M059J (cell line): Measurements from ENCODE around the gene PPARG. TPM values are rescaled to one million over a fixed set of nuclear protein-coding genes. Genes with fewer than 3 reads are reported as not detected.
A peak's percentile ranks its signal among the peaks of the same experiment; 100 is the strongest.
"Not testable (repeated sequence)": the region's sequence is repeated elsewhere in the genome, so short reads cannot be mapped to it uniquely, and the experiment has no call there.

Source experiments
- DNase-seq: peaks from one replicate; pipeline ENCODE4 v3.0.0-alpha.2; 2012; ENCODE audit warnings: low read depth
- total RNA-seq: library from RNA; depleted of rRNA; stranded (reverse); fragments of >200 nt; shearing (Covaris generic); gene quantifications from 2 replicates; pipeline ENCODE4 v1.2.3, GENCODE V29; 2014

The PPARG gene
- total RNA-seq, 1 experiment from 2014 or later: 7.0 TPM

DNA sequence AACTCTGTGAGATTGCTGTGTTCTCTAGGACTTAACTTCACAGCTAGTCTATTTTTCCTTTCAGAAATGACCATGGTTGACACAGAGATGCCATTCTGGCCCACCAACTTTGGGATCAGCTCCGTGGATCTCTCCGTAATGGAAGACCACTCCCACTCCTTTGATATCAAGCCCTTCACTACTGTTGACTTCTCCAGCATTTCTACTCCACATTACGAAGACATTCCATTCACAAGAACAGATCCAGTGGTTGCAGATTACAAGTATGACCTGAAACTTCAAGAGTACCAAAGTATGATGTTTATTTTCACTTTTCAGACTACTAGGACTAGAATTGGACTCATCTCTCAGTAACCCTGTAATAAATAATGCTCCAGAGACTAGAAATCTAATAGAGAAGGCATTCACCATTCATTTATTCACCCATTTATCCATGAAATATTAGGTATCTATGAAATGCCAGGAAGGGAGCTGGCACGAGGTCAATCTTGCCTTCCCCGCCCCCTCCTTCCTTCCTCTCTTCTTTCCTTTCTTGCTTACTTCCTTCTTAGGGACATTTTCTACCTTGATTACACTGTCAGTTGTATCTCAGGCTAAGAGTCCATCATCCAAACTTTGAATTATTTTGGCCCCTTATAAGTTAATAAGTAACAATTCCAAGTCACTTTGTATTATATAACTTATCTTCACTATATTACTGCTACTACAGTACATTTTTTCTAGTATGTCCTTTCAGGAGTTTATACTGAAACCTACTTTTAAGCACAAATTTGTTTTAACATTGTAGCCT lies 91.0 kb downstream of the PPARG start:
- DNase-seq: no peak

DNA sequence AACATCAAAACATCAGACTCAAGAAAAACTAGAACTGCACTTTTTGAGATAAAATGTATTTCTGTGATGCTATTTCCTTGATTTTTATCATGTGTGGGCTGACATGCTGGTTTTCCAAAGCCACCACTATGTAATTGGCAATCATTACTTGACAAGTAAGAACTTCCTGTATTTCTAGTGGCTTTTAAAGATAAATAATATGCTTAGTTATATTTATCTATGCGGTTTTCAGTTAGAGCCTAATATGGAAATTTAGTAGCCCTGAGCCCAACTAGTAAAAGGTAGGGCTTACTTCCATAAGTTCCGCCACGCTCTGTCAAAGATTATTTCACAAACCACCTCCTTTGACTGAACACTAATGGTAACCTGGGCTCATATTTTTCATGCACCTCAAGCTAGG lies 91.6 kb downstream of the PPARG start:
- DNase-seq: peak; percentile 42

DNA sequence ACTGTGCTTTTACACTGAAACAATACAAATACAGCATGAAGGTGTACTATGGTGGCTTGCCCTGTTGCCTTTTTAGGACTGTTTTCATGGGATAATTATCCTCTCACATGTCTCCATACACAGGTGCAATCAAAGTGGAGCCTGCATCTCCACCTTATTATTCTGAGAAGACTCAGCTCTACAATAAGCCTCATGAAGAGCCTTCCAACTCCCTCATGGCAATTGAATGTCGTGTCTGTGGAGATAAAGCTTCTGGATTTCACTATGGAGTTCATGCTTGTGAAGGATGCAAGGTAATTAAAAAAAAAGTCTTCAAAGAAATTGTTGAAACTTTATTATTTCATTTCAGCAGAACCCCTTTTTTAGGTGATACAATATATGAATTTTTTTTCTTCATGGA lies 92.3 kb downstream of the PPARG start:
- DNase-seq: no peak

DNA sequence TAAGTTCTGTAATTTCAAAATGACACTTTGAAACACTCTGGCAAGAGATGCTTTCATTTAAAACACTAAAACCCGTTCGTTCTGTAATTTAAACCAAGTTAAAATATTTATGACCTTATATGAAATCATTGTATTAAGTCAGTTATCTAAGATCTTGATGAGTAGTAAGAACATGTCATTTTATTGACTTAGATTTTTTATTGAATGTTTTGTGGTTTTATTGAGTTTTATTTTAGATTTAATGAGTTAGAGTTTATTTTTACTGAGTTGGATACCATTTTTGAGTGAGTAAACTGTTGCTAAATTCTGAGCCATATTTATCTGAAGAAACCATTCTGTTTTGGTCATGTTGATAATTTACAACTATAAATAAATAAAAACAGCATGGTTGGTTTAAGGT lies 94.3 kb downstream of the PPARG start:
- peak; percentile 27 for DNase-seq

DNA sequence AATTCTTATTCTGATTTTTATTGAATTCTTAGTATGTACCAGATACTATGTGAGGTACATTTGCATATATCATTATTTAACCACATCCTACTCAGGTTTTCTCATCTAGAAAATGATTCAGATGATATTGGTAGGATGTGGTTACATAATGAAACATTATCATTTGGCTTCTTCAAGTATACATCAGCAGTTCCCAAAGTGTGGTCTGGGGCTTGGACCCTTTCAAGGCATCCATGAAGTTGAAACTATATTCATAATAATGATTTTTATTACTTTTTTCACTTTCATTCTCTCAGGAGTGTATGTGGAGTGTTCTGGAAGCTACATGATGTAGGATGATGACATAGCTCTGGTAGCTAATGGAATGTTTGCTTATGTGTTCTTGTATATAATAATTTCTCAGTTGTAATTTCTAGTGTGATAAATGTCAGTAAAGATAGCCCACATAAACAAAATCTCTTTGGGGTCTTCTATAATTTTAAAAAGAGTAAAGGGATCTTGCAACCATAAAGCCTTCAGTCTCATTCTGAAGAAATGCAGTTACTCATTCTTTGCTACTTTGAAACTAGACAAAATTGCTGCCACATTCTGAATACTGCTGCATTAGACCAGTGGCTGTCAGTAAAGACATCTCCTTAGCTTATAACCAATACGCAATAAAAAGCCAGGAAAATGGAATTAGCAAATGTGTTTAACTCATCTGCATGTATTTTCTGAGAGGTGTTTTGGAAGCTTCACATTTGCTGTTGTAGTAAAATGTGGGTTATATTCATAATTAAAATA lies 95.8 kb downstream of the PPARG start:
- DNase-seq: no peak

DNA sequence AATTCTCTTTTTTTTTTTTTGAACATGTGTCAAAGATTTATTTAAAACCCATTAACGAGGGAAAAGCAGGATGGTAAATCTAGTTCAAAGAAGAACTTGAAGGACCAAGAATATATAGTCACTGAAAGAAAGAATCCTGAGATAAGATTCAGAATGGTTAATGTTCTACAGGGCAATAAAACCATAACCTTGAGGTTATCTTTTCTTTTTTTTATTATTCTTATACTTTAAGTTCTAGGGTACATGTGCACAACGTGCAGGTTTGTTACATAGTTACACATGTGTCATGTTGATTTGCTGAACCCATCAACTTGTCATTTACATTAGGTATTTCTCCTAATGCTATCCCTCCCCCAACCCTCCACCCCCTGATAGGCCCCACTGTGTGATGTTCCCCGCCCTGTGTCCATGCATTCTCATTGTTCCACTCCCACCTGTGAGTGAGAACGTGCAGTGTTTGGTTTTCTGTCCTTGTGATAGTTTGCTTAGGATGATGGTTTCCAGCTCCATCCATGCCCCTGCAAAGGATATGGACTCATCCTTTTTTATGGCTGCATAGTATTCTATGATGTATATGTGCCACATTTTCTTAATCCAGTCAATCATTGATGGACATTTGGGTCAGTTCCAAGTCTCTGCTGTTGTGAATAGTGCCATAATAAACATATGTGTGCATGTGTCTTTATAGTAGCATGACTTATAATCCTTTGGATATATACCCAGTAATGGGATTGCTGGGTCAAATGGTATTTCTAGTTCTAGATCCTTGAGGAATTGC lies 97.8 kb downstream of the PPARG start:
- not testable (repeated sequence) for DNase-seq

DNA sequence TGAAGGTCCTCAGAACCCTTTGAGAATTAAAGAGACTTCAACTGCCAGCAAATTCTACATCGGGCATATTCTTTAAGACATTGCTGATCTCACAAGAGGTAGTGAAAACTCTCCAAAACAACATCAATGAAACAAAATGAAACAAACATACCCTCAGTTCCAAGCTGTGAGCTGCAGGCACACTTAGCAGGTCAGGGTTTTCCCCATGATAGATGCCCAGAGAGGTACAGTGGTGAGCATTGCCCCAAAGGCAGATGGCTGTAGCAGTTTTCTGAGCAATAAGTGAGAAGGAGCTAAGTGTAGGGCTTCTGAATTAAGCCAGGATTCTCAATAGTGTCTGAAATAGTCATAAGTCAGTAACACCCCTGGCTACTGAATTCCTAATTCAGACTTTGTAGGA lies 99.3 kb downstream of the PPARG start:
- no peak for DNase-seq

DNA sequence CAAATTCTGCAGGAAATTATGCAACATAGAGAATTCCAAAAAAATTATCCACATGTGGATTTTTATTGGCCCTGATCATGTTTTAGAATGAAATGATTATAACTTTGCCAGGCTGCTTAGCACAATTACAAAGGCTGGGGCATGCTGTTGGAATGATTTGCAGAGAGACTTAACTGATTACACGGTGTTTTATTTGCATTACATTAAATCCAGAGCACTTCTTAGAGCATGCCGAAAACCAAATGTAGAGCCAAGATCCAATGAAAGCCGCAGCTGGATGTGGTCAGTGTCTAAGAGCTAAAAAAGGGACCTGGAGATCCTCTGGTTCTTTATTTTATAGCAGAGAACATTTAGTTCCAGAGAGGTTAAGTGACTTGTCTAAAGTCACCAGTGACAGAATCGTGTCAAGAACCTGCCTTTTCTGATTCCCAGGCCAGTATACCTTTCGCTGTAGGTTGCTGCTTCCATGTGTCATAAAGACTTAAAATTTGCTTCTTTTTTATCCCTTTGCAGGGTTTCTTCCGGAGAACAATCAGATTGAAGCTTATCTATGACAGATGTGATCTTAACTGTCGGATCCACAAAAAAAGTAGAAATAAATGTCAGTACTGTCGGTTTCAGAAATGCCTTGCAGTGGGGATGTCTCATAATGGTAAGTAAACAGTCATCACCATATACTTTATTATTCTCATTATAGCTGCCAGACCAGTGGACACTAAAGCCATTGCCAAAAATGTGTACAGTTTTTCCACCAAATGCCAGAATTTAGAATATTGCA lies 103.4 kb downstream of the PPARG start:
- DNase-seq: no peak

DNA sequence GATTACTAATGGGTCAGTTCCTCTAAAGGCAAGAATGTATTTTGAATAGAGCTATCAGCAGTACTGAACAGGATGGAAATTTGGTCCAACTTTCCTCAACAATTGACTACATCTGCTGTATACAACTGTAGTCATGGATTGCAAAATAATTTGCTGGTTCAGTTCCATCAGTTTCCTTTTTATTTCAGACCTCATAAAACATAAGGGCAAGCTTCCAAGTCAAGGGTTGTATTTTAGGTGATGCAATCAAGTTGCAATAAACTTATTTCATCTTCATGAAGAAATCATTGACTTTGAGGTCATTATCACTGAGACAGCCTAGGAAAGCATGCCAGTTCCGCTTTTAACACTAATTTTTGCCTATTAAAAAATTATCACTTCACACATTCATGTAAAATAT lies 105.0 kb downstream of the PPARG start:
- DNase-seq: peak; percentile 61

DNA sequence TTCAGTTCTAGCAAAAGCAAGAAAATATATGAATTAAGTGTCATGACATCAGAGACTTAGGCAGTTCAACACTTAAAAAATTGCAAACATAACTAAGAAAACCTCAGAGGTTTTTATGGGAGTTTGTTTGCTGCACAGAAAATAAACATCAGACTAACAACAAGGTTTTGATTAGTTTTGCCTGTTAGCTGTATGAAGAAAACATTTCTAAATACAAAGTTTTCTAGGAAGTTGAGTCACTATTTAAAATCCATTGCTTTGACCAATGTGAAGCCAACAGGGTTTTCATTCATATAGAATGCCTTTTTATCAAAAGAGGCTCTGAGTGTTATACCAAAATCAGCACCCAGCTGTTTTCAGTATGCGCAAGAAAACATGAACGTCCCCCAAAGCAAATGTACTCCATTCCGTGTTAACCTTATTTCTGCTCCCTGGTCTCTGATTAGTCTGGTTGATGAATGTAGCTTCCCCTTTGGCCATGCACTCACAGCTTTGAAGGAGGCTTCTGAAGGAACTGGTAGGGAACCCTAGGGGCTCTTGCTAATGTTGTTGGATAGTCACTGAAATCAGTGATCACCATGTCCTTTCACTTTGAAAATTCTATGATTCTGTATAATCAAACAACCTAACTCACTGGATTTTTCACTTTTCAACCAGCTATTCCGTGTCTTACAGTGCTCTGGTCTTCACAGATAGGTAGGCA lies 105.8 kb downstream of the PPARG start:
- DNase-seq: no peak

DNA sequence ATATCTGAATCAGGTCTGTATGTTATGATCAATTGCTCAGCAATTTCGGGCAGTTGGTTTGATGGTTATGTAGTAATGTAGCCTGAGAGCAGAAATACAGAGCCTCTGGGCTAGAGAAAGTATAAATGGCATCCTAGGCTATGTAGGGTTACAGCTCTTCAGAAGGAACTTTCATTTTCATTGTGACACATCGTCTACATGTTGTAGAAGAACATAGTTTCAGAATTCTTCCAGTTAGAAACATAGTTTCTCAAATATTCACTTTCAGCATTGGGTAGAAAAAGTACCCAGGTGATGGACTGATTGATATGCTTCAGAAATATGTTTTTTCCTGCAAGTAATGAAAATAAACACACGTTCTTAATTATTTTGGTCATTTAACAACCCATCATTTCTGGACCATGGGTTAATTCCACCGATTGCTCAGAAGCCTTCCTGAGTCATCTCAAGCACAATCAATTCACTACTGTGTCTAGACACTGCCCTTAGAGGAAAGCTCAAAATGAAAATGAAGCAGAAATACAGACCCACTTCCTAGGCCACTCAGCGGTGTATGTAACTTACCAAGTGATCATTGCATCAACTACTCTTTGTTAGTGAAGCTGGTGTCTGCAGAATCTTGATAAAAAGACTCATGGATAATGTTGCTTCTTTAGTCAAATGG lies 106.6 kb downstream of the PPARG start:
- peak; percentile 43 for DNase-seq

DNA sequence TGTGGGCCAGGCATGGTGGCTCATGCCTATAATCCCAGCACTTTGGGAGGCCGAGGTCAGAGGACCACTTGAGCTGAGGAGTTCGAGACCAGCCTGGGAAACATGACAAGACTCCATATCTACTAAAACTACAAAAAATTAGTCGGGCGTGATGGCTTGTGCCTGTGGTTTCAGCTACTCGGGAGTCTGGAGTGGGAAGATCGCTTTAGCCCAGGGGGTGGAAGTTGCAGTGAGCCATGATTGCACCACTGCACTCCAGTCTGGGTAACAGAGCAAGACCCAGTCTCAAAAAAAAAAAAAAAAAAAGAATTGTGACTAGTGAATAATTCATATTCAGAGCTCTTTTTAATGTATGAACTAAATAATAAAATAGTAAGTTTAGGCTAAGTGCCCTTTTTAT lies 107.6 kb downstream of the PPARG start:
- no peak for DNase-seq

DNA sequence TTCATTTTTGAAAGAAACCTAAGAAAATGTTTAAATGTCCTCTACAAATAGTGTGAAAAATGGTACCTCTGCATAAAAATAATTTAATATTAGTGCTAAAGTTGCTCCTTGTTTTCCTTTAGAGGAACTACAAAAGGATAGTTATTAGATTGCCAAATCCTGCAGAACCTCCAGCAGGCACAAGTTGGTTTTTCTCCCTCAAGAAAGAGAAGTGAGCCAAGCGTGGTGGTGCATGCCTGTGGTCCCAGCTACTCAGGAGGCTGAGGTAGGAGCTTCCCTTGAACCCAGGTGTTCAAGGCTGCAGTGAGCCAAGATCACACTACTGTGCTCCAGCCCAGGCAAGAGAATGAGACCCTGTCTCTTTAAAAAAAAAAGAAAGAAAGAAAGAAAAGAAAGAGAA lies 110.4 kb downstream of the PPARG start:
- no peak for DNase-seq

DNA sequence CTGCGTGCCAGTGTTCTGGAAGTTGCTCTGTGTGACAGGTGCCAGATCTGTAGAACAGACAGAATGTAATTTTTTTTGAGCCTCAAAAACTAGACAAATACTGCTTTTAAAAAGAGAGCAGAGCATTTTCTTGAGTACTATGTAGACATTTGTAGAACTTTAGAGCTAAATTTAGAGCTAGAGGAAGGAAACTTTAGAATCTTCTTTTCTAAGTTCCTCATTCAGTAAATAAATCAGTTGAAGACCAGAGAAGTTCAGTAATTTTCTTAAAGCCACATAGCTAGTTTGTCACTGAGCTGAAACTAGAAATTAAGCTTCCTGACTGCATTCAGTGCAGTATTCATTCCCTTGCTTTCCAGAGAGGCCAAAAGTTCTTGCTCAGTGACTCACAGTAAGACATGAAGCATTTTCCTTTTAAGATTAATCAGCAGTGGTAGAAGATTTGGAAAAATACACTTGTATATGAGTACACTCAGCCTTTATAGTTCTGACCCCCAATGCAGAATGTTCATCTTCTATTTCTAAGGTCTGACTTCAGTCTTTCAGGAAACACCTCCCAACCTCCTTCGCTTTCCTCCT lies 111.8 kb downstream of the PPARG start:
- peak; percentile 85 for DNase-seq

DNA sequence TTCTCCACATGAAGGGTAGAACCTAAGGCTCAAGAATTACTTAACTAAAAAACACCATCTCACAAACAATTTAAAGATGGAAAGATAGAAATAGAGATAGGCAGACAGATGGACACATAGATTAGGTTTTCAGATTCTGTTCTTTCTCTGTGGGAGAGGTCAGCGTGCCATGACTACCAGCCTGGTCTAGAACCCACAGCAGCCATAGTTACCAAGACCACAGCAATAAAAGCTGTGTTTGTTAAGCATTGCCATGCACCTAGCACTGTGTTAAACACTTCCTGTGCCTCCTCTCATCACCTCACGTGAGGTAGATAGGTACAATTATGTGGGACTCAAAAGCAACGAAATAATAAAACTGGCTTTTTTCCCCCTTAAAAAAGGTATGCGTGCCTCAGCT lies 112.3 kb downstream of the PPARG start:
- DNase-seq: peak; percentile 58

DNA sequence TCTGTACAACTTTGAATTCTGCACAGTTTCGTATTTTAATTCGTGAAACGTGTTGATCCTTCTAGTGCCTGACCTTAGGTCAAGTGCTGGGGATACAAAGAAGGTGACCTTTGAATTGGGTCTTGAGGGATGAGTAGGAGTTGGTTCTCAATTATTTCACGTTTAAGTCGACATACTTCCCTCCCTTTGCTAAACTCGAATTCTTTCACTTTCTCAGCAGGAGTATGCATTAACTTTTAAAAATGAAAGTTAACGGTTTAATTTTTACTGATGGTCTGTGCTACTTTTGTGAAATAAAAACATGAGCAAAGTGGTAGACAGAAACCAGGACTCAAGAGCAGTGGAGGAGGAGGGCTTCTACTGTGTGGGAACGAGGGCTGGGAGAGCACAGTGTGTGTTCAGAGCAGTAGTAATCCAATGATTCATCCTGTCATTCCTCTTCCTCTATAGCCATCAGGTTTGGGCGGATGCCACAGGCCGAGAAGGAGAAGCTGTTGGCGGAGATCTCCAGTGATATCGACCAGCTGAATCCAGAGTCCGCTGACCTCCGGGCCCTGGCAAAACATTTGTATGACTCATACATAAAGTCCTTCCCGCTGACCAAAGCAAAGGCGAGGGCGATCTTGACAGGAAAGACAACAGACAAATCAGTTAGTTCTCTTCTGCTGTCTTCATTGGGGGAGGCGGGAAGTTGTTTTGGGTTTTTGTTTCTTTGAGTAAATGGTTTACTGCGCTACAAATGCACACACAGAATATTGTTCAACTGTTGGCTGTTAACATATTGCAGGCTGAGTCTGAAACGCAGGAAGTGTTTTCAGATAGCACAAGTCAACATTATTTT lies 116.8 kb downstream of the PPARG start:
- DNase-seq: peak; percentile 99

DNA sequence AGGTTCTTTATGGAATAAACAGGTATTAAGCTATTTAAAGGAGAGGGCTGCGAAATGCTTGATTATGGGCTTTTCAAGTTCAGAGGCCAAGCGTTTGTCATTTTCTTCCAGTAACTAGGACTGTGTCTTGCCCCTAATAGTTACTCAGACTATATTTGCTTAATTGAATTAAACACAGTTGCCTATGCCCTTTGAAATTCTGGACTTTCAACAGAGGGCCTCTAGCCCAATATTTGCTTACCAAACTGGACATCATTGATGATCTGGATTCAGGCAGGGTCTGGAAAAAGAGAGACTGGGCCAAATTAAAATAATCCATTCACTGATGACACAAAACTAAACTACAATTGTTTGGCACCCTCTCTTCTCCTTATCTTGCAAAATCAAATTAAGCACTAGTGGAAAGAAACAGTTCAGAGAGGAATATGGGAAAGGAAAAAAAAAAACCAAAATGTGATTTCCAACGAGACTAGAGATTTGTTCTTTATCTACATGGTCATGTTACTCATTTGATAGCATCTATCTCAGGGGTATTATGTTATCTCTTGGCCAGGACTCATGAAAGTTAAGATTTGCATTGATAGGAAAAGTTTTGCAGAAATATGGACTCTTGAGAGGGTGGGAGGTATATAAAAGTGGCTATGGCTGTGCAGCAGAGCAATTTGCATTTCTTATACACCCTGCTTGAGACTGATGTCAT lies 120.3 kb downstream of the PPARG start:
- no peak for DNase-seq
